ENCODE measurements around the gene UBA3.

The UBA3 gene

DNA sequence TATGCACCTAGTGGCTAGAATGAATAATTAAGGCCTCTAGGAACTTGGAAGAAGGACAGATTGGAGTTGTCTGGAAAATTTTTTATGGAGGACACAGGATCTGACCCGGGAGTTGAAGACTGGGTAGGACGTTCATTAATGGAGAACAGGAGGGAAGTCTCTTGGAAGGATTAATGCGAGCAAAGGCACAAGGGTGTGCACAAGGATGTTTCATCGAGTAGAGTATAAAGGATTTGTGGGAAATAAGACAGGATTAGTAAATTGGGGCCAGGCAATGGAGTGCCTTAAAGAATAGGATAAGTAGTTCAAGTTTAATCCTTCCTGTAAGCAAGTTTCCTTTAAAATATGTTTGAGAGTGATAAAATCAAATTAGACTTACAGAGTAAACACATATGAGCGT, 27.7 kb upstream of the UBA3 start:
- TF ChIP-seq FOXP2 (optimal IDR thresholded peaks at IDR 0.05; ENCODE audit: borderline replicate concordance, extremely low read depth, extremely low read length, insufficient read depth), result no peak
- TF ChIP-seq POLR2AphosphoS5 (IDR thresholded peaks at IDR 0.05; ENCODE audit: low read depth, low read length), result no peak
- TF ChIP-seq, protein P1, sequence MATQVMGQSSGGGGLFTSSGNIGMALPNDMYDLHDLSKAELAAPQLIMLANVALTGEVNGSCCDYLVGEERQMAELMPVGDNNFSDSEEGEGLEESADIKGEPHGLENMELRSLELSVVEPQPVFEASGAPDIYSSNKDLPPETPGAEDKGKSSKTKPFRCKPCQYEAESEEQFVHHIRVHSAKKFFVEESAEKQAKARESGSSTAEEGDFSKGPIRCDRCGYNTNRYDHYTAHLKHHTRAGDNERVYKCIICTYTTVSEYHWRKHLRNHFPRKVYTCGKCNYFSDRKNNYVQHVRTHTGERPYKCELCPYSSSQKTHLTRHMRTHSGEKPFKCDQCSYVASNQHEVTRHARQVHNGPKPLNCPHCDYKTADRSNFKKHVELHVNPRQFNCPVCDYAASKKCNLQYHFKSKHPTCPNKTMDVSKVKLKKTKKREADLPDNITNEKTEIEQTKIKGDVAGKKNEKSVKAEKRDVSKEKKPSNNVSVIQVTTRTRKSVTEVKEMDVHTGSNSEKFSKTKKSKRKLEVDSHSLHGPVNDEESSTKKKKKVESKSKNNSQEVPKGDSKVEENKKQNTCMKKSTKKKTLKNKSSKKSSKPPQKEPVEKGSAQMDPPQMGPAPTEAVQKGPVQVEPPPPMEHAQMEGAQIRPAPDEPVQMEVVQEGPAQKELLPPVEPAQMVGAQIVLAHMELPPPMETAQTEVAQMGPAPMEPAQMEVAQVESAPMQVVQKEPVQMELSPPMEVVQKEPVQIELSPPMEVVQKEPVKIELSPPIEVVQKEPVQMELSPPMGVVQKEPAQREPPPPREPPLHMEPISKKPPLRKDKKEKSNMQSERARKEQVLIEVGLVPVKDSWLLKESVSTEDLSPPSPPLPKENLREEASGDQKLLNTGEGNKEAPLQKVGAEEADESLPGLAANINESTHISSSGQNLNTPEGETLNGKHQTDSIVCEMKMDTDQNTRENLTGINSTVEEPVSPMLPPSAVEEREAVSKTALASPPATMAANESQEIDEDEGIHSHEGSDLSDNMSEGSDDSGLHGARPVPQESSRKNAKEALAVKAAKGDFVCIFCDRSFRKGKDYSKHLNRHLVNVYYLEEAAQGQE (IDR thresholded peaks at IDR 0.05; ENCODE audit: insufficient read depth in 1 of 2, low read depth in 2 of 2, low read length in 2 of 2), result no peak
- TF ChIP-seq TAF1 (IDR thresholded peaks at IDR 0.05; ENCODE audit: borderline replicate concordance, insufficient read depth, low read length), result no peak
- no peak for TF ChIP-seq SIN3A (IDR thresholded peaks at IDR 0.05; ENCODE audit: borderline replicate concordance, insufficient read depth, low read length)

GRCh38 chr3:69105320-69105719, 25.2 kb upstream of the UBA3 start:
- no peak for TF ChIP-seq FOXP2 (optimal IDR thresholded peaks at IDR 0.05; ENCODE audit: borderline replicate concordance, extremely low read depth, extremely low read length, insufficient read depth)
- TF ChIP-seq TAF1 (IDR thresholded peaks at IDR 0.05; ENCODE audit: borderline replicate concordance, insufficient read depth, low read length), result no peak
- TF ChIP-seq, protein P1 (IDR thresholded peaks at IDR 0.05; ENCODE audit: insufficient read depth in 1 of 2, low read depth in 2 of 2, low read length in 2 of 2), result no peak
- TF ChIP-seq SIN3A (IDR thresholded peaks at IDR 0.05; ENCODE audit: borderline replicate concordance, insufficient read depth, low read length), result no peak
- TF ChIP-seq POLR2AphosphoS5 (IDR thresholded peaks at IDR 0.05; ENCODE audit: low read depth, low read length), result no peak

- no peak for TF ChIP-seq POLR2AphosphoS5 (IDR thresholded peaks at IDR 0.05; ENCODE audit: low read depth, low read length)
- TF ChIP-seq SIN3A (IDR thresholded peaks at IDR 0.05; ENCODE audit: borderline replicate concordance, insufficient read depth, low read length), result no peak
- TF ChIP-seq TAF1 (IDR thresholded peaks at IDR 0.05; ENCODE audit: borderline replicate concordance, insufficient read depth, low read length), result no peak
- TF ChIP-seq FOXP2 (optimal IDR thresholded peaks at IDR 0.05; ENCODE audit: borderline replicate concordance, extremely low read depth, extremely low read length, insufficient read depth), result no peak
- TF ChIP-seq, protein P1 (IDR thresholded peaks at IDR 0.05; ENCODE audit: insufficient read depth in 1 of 2, low read depth in 2 of 2, low read length in 2 of 2), result no peak
Observed at GRCh38 chr3:69104586-69104985, 24.4 kb upstream of the UBA3 start.

DNA sequence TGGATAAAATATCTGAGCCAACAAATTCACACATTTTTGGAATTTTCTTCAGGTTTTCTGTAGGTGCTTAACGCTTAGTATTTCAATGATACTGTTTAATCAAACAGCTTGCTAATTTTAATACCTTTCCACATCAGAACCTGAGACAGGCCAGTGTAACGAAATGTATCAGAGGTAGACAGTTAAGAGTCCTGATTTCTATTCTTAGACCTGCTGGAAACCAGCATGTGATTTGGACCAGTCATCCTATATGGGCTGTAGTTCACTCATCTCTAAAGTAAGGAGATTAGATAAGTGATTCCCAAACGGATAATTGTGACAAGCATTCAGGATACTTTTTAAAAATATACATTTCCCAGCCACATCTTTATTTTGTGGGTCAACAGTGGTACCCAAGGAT, 23.0 kb upstream of the UBA3 start:
- no peak for TF ChIP-seq SIN3A (IDR thresholded peaks at IDR 0.05; ENCODE audit: borderline replicate concordance, insufficient read depth, low read length)
- TF ChIP-seq TAF1 (IDR thresholded peaks at IDR 0.05; ENCODE audit: borderline replicate concordance, insufficient read depth, low read length), result no peak
- TF ChIP-seq POLR2AphosphoS5 (IDR thresholded peaks at IDR 0.05; ENCODE audit: low read depth, low read length), result no peak

GRCh38 chr3:69102384-69102783, 22.2 kb upstream of the UBA3 start:
- no peak for TF ChIP-seq FOXP2 (optimal IDR thresholded peaks at IDR 0.05; ENCODE audit: borderline replicate concordance, extremely low read depth, extremely low read length, insufficient read depth)
- TF ChIP-seq, protein P1 (IDR thresholded peaks at IDR 0.05; ENCODE audit: insufficient read depth in 1 of 2, low read depth in 2 of 2, low read length in 2 of 2), result no peak
- no peak for TF ChIP-seq SIN3A (IDR thresholded peaks at IDR 0.05; ENCODE audit: borderline replicate concordance, insufficient read depth, low read length)
- TF ChIP-seq POLR2AphosphoS5 (IDR thresholded peaks at IDR 0.05; ENCODE audit: low read depth, low read length), result no peak
- TF ChIP-seq TAF1 (IDR thresholded peaks at IDR 0.05; ENCODE audit: borderline replicate concordance, insufficient read depth, low read length), result no peak
